DOHH2 (cell line): Measurements from ENCODE around the gene ARHGAP44.
"Not testable (repeated sequence)": the region's sequence is repeated elsewhere in the genome, so short reads cannot be mapped to it uniquely, and the experiment has no call there.

ENCODE experiments used
- EZH2phosphoT487 ChIP-seq: fragments of 200-600 bp; sonication (generic); IDR thresholded peaks from 2 replicates; pipeline ENCODE4 v1.6.1; 2017; ENCODE audit warnings: borderline replicate concordance, mild to moderate bottlenecking, antibody characterized with exemption, low read length, moderate library complexity, mixed read lengths
- TF ChIP-seq, protein P1 (sequence below): fragments of 200-600 bp; sonication (generic); IDR thresholded peaks from one replicate; pipeline ENCODE4 v1.5.1; 2014; ENCODE audit warnings: antibody characterized with exemption, mild to moderate bottlenecking, low read depth, low read length; ENCODE audit not compliant: poor library complexity, severe bottlenecking

DNA sequence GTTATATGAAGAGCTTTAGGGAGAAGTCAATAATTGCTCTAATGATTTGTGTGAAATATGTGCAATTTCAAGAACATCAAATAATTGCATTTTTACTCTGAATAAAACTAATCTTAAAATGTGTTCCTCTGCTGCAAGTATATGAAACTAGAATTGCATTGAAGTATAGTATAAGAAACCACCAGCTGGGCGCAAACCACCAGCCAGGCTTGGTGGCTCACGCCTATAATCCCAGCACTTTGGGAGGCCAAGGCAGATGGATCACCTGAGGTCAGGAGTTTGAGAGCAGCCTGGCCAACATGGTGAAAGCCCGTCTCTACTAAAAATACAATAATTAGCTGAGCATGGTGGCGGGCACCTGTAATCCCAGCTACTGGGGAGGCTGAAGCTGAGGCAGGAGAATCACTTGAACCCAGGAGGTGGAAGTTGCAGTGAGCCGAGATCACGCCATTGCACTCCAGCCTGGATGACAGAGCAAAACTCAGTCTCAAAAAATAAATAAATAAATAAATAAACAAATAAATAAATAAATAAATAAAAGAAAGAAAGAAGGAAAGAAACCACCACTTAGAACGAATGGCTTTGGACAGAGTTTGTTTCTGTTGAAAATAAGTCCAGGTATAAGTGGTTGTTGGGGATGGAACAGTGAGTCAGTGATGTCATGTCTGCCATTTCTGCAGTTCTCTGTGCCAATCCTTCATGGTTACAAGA lies 84.3 kb downstream of the ARHGAP44 start:
- TF ChIP-seq, protein P1, sequence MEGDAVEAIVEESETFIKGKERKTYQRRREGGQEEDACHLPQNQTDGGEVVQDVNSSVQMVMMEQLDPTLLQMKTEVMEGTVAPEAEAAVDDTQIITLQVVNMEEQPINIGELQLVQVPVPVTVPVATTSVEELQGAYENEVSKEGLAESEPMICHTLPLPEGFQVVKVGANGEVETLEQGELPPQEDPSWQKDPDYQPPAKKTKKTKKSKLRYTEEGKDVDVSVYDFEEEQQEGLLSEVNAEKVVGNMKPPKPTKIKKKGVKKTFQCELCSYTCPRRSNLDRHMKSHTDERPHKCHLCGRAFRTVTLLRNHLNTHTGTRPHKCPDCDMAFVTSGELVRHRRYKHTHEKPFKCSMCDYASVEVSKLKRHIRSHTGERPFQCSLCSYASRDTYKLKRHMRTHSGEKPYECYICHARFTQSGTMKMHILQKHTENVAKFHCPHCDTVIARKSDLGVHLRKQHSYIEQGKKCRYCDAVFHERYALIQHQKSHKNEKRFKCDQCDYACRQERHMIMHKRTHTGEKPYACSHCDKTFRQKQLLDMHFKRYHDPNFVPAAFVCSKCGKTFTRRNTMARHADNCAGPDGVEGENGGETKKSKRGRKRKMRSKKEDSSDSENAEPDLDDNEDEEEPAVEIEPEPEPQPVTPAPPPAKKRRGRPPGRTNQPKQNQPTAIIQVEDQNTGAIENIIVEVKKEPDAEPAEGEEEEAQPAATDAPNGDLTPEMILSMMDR, result not testable (repeated sequence)
- TF ChIP-seq EZH2phosphoT487, result not testable (repeated sequence)
